Islet of Langerhans (tissue), 1 donor: Measurements from ENCODE around the gene FOXD4L6.
"Not testable (repeated sequence)": the region's sequence is repeated elsewhere in the genome, so short reads cannot be mapped to it uniquely, and the experiment has no call there.

Source experiments
- FAIRE-seq: peaks from one replicate; lab custom pipeline; 2011; peaks lifted over from hg19 to GRCh38; lab: Jason Lieb, UNC

FOXD4L6 gene

GRCh38 chr9:41098759-41099158, 29.7 kb downstream of the FOXD4L6 start:
- not testable (repeated sequence) for FAIRE-seq

- not testable (repeated sequence) for FAIRE-seq
Observed at GRCh38 chr9:41095060-41095459, 33.4 kb downstream of the FOXD4L6 start.

GRCh38 chr9:41094010-41094773, 34.3 kb downstream of the FOXD4L6 start:
- not testable (repeated sequence) for FAIRE-seq

GRCh38 chr9:41090922-41091321, 37.6 kb downstream of the FOXD4L6 start:
- not testable (repeated sequence) for FAIRE-seq

- not testable (repeated sequence) for FAIRE-seq
Observed at GRCh38 chr9:41090386-41090785, 38.1 kb downstream of the FOXD4L6 start.

GRCh38 chr9:41088450-41089059, 39.9 kb downstream of the FOXD4L6 start:
- not testable (repeated sequence) for FAIRE-seq

GRCh38 chr9:41087929-41088328, 40.6 kb downstream of the FOXD4L6 start:
- not testable (repeated sequence) for FAIRE-seq

- not testable (repeated sequence) for FAIRE-seq
Observed at GRCh38 chr9:41087157-41087780, 41.2 kb downstream of the FOXD4L6 start.

GRCh38 chr9:41086685-41087084, 41.8 kb downstream of the FOXD4L6 start:
- FAIRE-seq = not testable (repeated sequence)

- FAIRE-seq = not testable (repeated sequence)
Observed at GRCh38 chr9:41086215-41086614, 42.3 kb downstream of the FOXD4L6 start.

- FAIRE-seq = not testable (repeated sequence)
Observed at GRCh38 chr9:41082358-41082757, 46.1 kb downstream of the FOXD4L6 start.

GRCh38 chr9:41079464-41079863, 49.0 kb downstream of the FOXD4L6 start:
- FAIRE-seq = not testable (repeated sequence)

GRCh38 chr9:41077586-41077985, 50.9 kb downstream of the FOXD4L6 start:
- FAIRE-seq = not testable (repeated sequence)
